ENCODE measurements around the gene PRKAG2.

DNA sequence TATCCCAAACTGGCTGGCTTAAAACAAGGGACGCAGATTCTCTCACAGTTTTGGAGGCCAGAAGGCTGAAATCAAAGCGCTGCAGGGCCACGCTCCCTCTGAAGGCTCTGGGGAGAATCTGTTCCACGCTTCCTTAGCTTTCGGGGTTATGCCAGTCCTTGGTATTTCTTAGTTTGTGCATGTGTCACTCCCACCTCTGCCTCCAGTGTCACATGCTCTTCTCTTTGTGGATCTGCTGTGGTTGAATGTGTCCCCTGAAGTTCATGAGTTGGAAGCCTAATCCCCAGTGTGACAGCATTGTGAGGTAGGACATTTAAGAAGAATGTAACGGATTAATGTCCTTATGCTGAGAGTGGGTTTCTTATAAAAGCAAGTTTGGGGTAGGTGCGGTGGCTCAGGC is 327.8 kb downstream of the PRKAG2 start:
- TF ChIP-seq POLR2AphosphoS5 (IDR thresholded peaks at IDR 0.05; ENCODE audit: low read depth, low read length) (no peak), POLR2A (IDR thresholded peaks at IDR 0.05; ENCODE audit: low read depth, low read length) (no peak), TAF1 (IDR thresholded peaks at IDR 0.05; ENCODE audit: low read depth, low read length) (no peak), POU2F2 (IDR thresholded peaks at IDR 0.05; ENCODE audit: low read depth, low read length) (no peak)

Data from GM12891 (cell line).